HEK293 (cell line): Measurements from ENCODE around the gene PLBD2.

Experiments
- CTCF ChIA-PET: fragments of 350-600 bp; formaldehyde crosslinking; extraction: SDS; loops from one replicate; lab custom pipeline; 2021; ENCODE audit warnings: antibody characterized with exemption; lab: Yijun Ruan, JAX
- POLR2A ChIA-PET: fragments of 300-600 bp; formaldehyde crosslinking; extraction: SDS; loops from one replicate; lab custom pipeline; 2020; ENCODE audit warnings: antibody characterized with exemption, inconsistent platforms; lab: Yijun Ruan, JAX
- H3K27ac ChIP-seq: fragments of 200-500 bp; sonication (Bioruptor generic); 2 replicates; pipeline ENCODE4 v1.5.1; 2014; ENCODE audit warnings: low read depth, low read length, control low read depth, inconsistent platforms; ENCODE audit errors: extremely low read depth
- H3K36me3 ChIP-seq, 2 experiments: fragments of 200-500 bp in 1 of 2; sonication (Bioruptor generic) in 1 of 2; 1 replicate in 1 of 2; 2 replicates in 1 of 2; pipeline ENCODE4 v1.5.1; 2014 to 2017; ENCODE audit warnings: inconsistent platforms in 2 of 2, low read length in 2 of 2; ENCODE audit not compliant: control insufficient read depth in 2 of 2, insufficient read depth in 1 of 2
- H3K4me1 ChIP-seq: fragments of 200-500 bp; sonication (Bioruptor generic); 2 replicates; pipeline ENCODE4 v1.5.1; 2014; ENCODE audit warnings: mild to moderate bottlenecking, low read length, inconsistent platforms; ENCODE audit not compliant: control insufficient read depth, insufficient read depth
- H3K4me3 ChIP-seq: 2 replicates; pipeline ENCODE4 v1.5.1; 2011; ENCODE audit warnings: low read depth, mild to moderate bottlenecking, control low read depth, low read length, moderate library complexity
- H3K9me3 ChIP-seq: fragments of 200-500 bp; sonication (Bioruptor generic); 2 replicates; pipeline ENCODE4 v1.5.1; 2014; ENCODE audit warnings: low read depth, low read length, inconsistent platforms; ENCODE audit not compliant: control insufficient read depth, insufficient read depth
- EGR2 ChIP-seq: fragments of 450-650 bp; formaldehyde crosslinking; IDR thresholded peaks from 2 replicates; pipeline ENCODE4 v1.5.1; 2016; ENCODE audit warnings: low read depth, missing biosample characterization, missing genetic modification characterization
- KLF9 ChIP-seq: fragments of 450-650 bp; formaldehyde crosslinking; IDR thresholded peaks from 2 replicates; pipeline ENCODE4 v1.5.1; 2016; ENCODE audit warnings: missing biosample characterization, missing genetic modification characterization, low read depth
- SCRT2 ChIP-seq: fragments of 450-650 bp; formaldehyde crosslinking; IDR thresholded peaks from 2 replicates; pipeline ENCODE4 v1.5.1; 2016; ENCODE audit warnings: missing biosample characterization, missing genetic modification characterization
- ZBTB17 ChIP-seq: fragments of 450-650 bp; formaldehyde crosslinking; IDR thresholded peaks from 2 replicates; pipeline ENCODE4 v1.5.1; 2016; ENCODE audit warnings: missing biosample characterization, missing genetic modification characterization
- ZBTB21 ChIP-seq: fragments of 450-650 bp; formaldehyde crosslinking; IDR thresholded peaks from 2 replicates; pipeline ENCODE4 v1.5.1; 2017; ENCODE audit warnings: missing biosample characterization, missing genetic modification characterization
- ZBTB48 ChIP-seq: fragments of 450-650 bp; formaldehyde crosslinking; IDR thresholded peaks from 2 replicates; pipeline ENCODE4 v1.5.1; 2016; ENCODE audit warnings: missing biosample characterization, missing genetic modification characterization
- ZFHX2 ChIP-seq: fragments of 450-650 bp; formaldehyde crosslinking; conservative IDR thresholded peaks from 2 replicates; pipeline ENCODE4 v1.5.1; 2016; ENCODE audit warnings: missing biosample characterization, missing genetic modification characterization
- ZNF138 ChIP-seq: fragments of 450-650 bp; formaldehyde crosslinking; IDR thresholded peaks from 2 replicates; pipeline ENCODE4 v1.5.1; 2016; ENCODE audit warnings: missing biosample characterization, missing genetic modification characterization, borderline replicate concordance
- ZNF23 ChIP-seq: fragments of 450-650 bp; formaldehyde crosslinking; IDR thresholded peaks from 2 replicates; pipeline ENCODE4 v1.5.1; 2016; ENCODE audit warnings: missing biosample characterization, missing genetic modification characterization, borderline replicate concordance
- ZNF366 ChIP-seq: fragments of 450-650 bp; formaldehyde crosslinking; conservative IDR thresholded peaks from 2 replicates; pipeline ENCODE4 v1.5.1; 2016; ENCODE audit warnings: missing biosample characterization, missing genetic modification characterization
- ZNF514 ChIP-seq: fragments of 450-650 bp; formaldehyde crosslinking; IDR thresholded peaks from 2 replicates; pipeline ENCODE4 v1.5.1; 2016; ENCODE audit warnings: missing biosample characterization, missing genetic modification characterization
- ZNF521 ChIP-seq: fragments of 450-650 bp; formaldehyde crosslinking; IDR thresholded peaks from 2 replicates; pipeline ENCODE4 v1.5.1; 2017; ENCODE audit warnings: missing biosample characterization, mild to moderate bottlenecking, missing genetic modification characterization
- ZNF585B ChIP-seq: fragments of 450-650 bp; formaldehyde crosslinking; IDR thresholded peaks from 2 replicates; pipeline ENCODE4 v1.5.1; 2016; ENCODE audit warnings: missing biosample characterization, missing genetic modification characterization
- ZNF624 ChIP-seq: fragments of 450-650 bp; formaldehyde crosslinking; IDR thresholded peaks from 2 replicates; pipeline ENCODE4 v1.5.1; 2017; ENCODE audit warnings: missing biosample characterization, missing genetic modification characterization
- ZNF654 ChIP-seq: fragments of 450-650 bp; formaldehyde crosslinking; IDR thresholded peaks from 2 replicates; pipeline ENCODE4 v1.5.1; 2016; ENCODE audit warnings: low read depth, missing biosample characterization, missing genetic modification characterization
- ZSCAN23 ChIP-seq: fragments of 450-650 bp; formaldehyde crosslinking; IDR thresholded peaks from 2 replicates; pipeline ENCODE4 v1.5.1; 2016; ENCODE audit warnings: missing biosample characterization, missing genetic modification characterization
- ZXDB ChIP-seq: fragments of 450-650 bp; formaldehyde crosslinking; IDR thresholded peaks from 2 replicates; pipeline ENCODE4 v1.5.1; 2016; ENCODE audit warnings: missing biosample characterization, missing genetic modification characterization
- TF ChIP-seq, protein P1 (sequence below): fragments of 450-650 bp; formaldehyde crosslinking; IDR thresholded peaks from 2 replicates; pipeline ENCODE4 v1.5.1; 2016; ENCODE audit warnings: missing biosample characterization, missing genetic modification characterization
- TF ChIP-seq, protein P2 (sequence below): fragments of 450-650 bp; formaldehyde crosslinking; IDR thresholded peaks from 2 replicates; pipeline ENCODE4 v1.5.1; 2016; ENCODE audit warnings: missing biosample characterization, missing genetic modification characterization
- TF ChIP-seq, protein P3 (sequence below): fragments of 450-650 bp; formaldehyde crosslinking; IDR thresholded peaks from 2 replicates; pipeline ENCODE4 v1.5.1; 2016; ENCODE audit warnings: missing biosample characterization, missing genetic modification characterization
- TF ChIP-seq, protein P4 (sequence below): fragments of 450-650 bp; formaldehyde crosslinking; conservative IDR thresholded peaks from 2 replicates; pipeline ENCODE4 v1.5.1; 2016; ENCODE audit warnings: low read depth, missing biosample characterization, missing genetic modification characterization

Gene PLBD2

DNA sequence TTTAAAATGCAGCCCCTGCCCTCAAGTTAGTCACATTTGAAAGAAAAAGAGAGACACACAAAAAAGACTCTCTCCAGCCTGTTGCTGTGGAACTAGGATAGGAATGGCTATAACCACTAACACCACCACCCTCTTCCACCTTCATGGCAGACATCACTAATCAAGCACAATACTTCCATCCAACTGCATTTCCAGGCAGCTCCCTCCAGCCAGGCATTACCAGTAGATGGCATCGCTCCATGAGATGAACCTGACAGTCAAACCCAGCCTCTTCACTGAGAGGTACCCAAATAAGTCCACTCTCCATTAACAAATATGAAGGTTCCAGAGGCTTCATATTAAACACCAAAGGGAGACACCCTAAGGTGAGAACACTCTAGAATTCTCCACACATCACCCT lies 47.9 kb upstream of the PLBD2 start:
- Histone ChIP-seq H3K27ac (no peak overlapping the region), H3K4me3 (no peak overlapping the region), H3K4me1 (no peaks in the 10 kb centered on the region), H3K9me3 (no peaks in the 10 kb centered on the region), H3K36me3 (peaks cover 0 to 19% of the 10 kb centered on the region in 2 experiments; a peak in 1 of 3 replicates)
- ChIA-PET CTCF (interaction anchor here (0.5 to 2.0 kb wide), 6 partner anchors 46 to 151 kb away, joined by 3 to 11 read pairs (median 4); no protein-coding TSS in a partner anchor), POLR2A (no interaction called here)
- TF ChIP-seq ZBTB17 (peak; percentile 85), ZNF138 (no peak), ZBTB48 (tag by site-specific recombination) (no peak), ZNF366 (tag by site-specific recombination) (no peak), ZNF514 (tag by site-specific recombination) (no peak), ZNF23 (peak; percentile 97), ZSCAN23 (tag by site-specific recombination) (no peak), ZNF585B (tag by site-specific recombination) (no peak), ZXDB (tag by site-specific recombination) (no peak), SCRT2 (peak; percentile 9; the same call in 1 of the 2 replicates), ZNF654 (tag by site-specific recombination) (peak; percentile 14; the same call in 1 of the 2 replicates)
- TF ChIP-seq, protein P1, sequence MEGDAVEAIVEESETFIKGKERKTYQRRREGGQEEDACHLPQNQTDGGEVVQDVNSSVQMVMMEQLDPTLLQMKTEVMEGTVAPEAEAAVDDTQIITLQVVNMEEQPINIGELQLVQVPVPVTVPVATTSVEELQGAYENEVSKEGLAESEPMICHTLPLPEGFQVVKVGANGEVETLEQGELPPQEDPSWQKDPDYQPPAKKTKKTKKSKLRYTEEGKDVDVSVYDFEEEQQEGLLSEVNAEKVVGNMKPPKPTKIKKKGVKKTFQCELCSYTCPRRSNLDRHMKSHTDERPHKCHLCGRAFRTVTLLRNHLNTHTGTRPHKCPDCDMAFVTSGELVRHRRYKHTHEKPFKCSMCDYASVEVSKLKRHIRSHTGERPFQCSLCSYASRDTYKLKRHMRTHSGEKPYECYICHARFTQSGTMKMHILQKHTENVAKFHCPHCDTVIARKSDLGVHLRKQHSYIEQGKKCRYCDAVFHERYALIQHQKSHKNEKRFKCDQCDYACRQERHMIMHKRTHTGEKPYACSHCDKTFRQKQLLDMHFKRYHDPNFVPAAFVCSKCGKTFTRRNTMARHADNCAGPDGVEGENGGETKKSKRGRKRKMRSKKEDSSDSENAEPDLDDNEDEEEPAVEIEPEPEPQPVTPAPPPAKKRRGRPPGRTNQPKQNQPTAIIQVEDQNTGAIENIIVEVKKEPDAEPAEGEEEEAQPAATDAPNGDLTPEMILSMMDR, result peak; percentile 53
- TF ChIP-seq, protein P2, sequence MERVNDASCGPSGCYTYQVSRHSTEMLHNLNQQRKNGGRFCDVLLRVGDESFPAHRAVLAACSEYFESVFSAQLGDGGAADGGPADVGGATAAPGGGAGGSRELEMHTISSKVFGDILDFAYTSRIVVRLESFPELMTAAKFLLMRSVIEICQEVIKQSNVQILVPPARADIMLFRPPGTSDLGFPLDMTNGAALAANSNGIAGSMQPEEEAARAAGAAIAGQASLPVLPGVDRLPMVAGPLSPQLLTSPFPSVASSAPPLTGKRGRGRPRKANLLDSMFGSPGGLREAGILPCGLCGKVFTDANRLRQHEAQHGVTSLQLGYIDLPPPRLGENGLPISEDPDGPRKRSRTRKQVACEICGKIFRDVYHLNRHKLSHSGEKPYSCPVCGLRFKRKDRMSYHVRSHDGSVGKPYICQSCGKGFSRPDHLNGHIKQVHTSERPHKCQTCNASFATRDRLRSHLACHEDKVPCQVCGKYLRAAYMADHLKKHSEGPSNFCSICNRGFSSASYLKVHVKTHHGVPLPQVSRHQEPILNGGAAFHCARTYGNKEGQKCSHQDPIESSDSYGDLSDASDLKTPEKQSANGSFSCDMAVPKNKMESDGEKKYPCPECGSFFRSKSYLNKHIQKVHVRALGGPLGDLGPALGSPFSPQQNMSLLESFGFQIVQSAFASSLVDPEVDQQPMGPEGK (tag by site-specific recombination), result no peak
- TF ChIP-seq, all 188 proteins: peak for 5

- ChIA-PET POLR2A (no interaction called here), CTCF (interaction anchor here (1.7 to 3.4 kb wide), 3 partner anchors 15 to 111 kb away, joined by 7 to 21 read pairs (median 8); partner anchors contain the start of gene SDSL)
- Histone ChIP-seq H3K9me3 (no peaks in the 10 kb centered on the region), H3K4me1 (no peaks in the 10 kb centered on the region), H3K27ac (no peak overlapping the region), H3K4me3 (no peak overlapping the region), H3K36me3 (peaks cover 0 to 31% of the 10 kb centered on the region in 2 experiments; a peak in 1 of 3 replicates)
- TF ChIP-seq, protein P3, sequence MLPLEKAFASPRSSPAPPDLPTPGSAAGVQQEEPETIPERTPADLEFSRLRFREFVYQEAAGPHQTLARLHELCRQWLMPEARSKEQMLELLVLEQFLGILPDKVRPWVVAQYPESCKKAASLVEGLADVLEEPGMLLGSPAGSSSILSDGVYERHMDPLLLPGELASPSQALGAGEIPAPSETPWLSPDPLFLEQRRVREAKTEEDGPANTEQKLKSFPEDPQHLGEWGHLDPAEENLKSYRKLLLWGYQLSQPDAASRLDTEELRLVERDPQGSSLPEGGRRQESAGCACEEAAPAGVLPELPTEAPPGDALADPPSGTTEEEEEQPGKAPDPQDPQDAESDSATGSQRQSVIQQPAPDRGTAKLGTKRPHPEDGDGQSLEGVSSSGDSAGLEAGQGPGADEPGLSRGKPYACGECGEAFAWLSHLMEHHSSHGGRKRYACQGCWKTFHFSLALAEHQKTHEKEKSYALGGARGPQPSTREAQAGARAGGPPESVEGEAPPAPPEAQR (tag by site-specific recombination), result no peak
- TF ChIP-seq ZNF624 (tag by site-specific recombination) (no peak), ZBTB21 (no peak), EGR2 (tag by site-specific recombination) (peak; percentile 91), ZFHX2 (tag by site-specific recombination) (peak; percentile 78), KLF9 (tag by site-specific recombination) (no peak), ZNF521 (tag by site-specific recombination) (no peak)
- TF ChIP-seq, protein P4, sequence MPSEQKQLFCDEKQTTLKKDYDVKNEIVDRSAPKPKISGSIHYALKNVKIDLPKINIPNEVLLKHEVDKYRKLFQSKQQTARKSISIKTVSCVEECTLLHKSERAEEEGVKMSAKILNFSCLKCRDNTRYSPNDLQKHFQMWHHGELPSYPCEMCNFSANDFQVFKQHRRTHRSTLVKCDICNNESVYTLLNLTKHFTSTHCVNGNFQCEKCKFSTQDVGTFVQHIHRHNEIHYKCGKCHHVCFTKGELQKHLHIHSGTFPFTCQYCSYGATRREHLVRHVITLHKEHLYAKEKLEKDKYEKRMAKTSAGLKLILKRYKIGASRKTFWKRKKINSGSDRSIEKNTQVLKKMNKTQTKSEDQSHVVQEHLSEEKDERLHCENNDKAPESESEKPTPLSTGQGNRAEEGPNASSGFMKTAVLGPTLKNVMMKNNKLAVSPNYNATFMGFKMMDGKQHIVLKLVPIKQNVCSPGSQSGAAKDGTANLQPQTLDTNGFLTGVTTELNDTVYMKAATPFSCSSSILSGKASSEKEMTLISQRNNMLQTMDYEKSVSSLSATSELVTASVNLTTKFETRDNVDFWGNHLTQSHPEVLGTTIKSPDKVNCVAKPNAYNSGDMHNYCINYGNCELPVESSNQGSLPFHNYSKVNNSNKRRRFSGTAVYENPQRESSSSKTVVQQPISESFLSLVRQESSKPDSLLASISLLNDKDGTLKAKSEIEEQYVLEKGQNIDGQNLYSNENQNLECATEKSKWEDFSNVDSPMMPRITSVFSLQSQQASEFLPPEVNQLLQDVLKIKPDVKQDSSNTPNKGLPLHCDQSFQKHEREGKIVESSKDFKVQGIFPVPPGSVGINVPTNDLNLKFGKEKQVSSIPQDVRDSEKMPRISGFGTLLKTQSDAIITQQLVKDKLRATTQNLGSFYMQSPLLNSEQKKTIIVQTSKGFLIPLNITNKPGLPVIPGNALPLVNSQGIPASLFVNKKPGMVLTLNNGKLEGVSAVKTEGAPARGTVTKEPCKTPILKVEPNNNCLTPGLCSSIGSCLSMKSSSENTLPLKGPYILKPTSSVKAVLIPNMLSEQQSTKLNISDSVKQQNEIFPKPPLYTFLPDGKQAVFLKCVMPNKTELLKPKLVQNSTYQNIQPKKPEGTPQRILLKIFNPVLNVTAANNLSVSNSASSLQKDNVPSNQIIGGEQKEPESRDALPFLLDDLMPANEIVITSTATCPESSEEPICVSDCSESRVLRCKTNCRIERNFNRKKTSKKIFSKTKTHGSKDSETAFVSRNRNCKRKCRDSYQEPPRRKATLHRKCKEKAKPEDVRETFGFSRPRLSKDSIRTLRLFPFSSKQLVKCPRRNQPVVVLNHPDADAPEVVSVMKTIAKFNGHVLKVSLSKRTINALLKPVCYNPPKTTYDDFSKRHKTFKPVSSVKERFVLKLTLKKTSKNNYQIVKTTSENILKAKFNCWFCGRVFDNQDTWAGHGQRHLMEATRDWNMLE (tag by site-specific recombination), result no peak
Measured at GRCh38 chr12:113314121-113314529, 44.3 kb upstream of the PLBD2 start.
